ENCODE data around the gene MACF1.

GRCh38 chr1:39293375-39294070, 89.0 kb downstream of the MACF1 start:
- no peak for TF ChIP-seq CTCF (IDR thresholded peaks at IDR 0.05 in 4 of 5, conservative IDR thresholded peaks at IDR 0.05 in 1 of 5)
- TF ChIP-seq POLR2A (IDR thresholded peaks at IDR 0.05), result no peak

Measured in gastrocnemius medialis (tissue), 4 donors.